ENCODE measurements around the gene ENO4.

Gene ENO4, protein sequence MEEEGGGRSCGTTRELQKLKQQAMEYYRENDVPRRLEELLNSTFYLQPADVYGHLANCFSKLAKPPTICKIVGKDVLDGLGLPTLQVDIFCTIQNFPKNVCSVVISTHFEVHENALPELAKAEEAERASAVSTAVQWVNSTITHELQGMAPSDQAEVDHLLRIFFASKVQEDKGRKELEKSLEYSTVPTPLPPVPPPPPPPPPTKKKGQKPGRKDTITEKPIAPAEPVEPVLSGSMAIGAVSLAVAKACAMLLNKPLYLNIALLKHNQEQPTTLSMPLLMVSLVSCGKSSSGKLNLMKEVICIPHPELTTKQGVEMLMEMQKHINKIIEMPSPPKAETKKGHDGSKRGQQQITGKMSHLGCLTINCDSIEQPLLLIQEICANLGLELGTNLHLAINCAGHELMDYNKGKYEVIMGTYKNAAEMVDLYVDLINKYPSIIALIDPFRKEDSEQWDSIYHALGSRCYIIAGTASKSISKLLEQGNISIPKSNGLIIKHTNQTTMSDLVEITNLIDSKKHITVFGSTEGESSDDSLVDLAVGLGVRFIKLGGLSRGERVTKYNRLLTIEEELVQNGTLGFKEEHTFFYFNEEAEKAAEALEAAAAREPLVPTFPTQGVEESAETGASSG

GRCh38 chr10:116849248-116850057 is at the start of gene ENO4:
Gene ENO4 (plus strand): TSS chr10:116849499. CDS start chr10:116849567, 68 bp downstream.
- no peak for DNase-seq (ENCODE audit: low spot score)

GRCh38 chr10:116800286-116800929 is 48.9 kb upstream of the ENO4 start:
- no peak for DNase-seq (ENCODE audit: low spot score)

DNA sequence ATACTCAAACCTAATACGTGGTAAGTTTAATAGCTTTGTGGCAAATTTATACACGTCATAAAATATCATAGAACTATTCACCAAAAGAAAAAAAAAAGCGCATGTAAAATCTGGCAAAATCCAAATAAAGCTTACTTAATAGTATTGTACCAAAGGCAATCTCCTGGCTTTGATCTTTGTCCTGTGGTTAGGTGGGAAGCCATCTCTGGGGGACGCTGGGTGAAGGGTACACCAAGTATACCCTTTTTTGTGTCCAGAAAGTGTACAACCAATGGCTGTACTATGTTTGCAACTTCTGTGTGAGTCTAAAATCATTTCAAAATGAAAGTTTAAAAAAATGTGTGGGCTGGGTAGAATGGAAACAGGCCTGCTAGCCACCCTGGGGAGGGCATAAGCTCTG is 47.6 kb upstream of the ENO4 start:
- no peak for DNase-seq (ENCODE audit: low spot score)

DNA sequence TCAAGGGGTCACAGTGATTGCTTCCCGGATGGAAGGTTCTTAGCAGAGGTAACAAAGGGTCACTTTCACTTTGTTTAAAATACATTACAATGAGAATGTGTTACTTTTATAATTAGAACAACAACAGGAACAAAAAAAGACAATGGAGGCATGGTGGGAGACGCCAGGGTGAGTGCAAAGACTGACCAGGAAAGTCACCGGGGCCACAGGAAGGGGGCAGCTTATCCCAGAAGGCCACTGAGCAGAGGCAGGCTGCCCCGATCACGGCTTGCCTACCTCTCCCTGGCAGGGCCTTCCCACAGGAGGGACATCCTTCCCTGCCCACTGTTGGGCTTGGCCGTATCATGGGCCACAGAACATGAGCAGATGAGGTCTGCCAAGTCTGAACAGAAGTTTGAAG is 46.8 kb upstream of the ENO4 start:
- DNase-seq (ENCODE audit: low spot score), result no peak

DNA sequence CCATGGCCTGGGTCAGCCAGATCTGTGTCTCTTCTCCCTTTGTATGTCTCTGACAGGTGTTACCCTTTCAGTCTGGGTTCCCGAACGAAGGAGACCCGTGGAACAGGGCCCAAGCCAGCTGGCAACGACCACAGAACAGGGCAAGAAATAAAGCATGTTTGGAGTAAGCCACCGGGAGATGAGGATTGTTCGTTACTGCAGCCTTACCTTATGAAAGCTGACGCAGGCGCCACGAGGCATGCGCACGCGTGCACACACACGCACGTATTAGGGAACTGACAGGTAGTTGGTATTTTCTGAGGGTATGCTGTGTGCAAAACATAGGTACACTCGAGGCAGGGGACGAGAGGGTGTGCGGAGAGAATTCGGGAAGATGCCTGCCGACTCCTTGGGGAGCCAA is 46.4 kb upstream of the ENO4 start:
- no peak for DNase-seq (ENCODE audit: low spot score)

DNA sequence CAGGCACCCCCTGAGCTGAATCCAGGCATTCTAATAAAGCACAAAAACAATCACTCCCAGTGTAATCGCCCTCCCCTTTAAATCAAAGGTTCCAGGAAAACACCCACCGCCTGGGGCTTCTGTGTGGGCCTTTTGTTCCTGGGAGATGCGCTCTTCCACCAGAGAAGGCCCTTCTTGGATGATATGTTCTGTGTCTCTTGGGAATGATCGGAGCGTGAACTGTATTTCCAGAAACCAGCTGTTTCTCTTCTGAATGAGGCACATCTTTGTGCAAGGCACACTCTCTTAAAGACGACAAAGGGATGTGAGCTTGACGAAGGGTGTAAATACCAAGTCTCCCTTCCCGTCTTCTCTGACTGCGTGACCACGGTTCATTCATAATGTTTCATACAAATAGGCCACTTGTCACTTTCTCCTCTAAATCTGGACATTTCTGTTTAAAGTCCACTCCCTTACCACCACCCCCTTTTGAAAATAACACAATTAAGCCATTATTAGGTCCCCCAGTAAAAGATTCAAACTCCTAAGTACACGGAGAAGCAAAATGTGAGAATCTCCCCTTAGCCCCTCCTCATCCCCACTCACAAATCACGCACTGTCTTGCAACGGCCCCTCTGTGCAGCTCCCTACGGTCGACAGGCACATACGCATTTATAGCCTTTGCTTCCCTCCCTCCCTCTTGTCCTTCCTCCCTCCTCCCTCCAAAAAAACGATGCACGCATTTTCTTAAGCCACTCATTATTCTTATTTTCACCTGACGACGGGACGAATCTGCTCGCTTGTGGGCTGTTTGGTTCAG is 45.6 kb upstream of the ENO4 start:
- no peak for DNase-seq (ENCODE audit: low spot score)

- no peak for DNase-seq (ENCODE audit: low spot score)
Observed at GRCh38 chr10:116808706-116809105, 40.6 kb upstream of the ENO4 start.

DNA sequence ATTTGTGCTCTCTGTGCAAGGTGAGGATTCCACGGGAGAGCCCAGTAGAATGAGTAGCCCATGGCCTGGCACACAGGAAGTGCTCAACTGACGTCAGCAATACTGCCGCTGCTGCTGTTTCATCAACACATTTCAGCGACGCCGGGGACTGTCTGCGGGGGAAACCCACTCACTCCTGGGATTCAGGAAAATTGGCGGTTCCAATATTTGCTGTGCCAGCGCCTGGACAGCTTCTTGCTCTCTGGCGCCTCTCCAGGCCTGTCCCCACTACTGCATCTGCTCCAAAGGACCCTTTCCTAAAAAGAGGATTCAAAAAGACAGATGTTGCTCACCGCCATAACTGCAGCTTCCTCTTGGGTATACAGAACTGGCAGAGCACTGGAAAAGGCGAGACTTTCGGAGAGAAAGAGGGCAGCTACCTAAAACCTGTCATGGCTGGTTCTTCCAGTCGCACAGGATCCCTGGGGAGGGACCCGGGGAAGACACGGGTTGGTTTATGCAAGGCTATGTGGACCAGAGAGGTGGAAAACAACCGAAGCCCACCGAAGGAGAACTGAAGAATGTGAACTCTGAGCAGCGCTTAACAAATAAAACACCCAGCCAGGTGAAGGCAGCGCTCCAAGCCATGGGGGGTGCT is 39.7 kb upstream of the ENO4 start:
- no peak for DNase-seq (ENCODE audit: low spot score)

GRCh38 chr10:116810120-116810500 is 39.2 kb upstream of the ENO4 start:
- DNase-seq (ENCODE audit: low spot score), result no peak

GRCh38 chr10:116810895-116811294 is 38.4 kb upstream of the ENO4 start:
- DNase-seq (ENCODE audit: low spot score), result no peak

- DNase-seq (ENCODE audit: low spot score), result no peak
Observed at GRCh38 chr10:116811691-116812090, 37.6 kb upstream of the ENO4 start.

GRCh38 chr10:116815641-116816415 is 33.5 kb upstream of the ENO4 start:
- DNase-seq (ENCODE audit: low spot score), result no peak

- DNase-seq (ENCODE audit: low spot score), result no peak
Observed at GRCh38 chr10:116817178-116817577, 32.1 kb upstream of the ENO4 start.

GRCh38 chr10:116817780-116818343 is 31.4 kb upstream of the ENO4 start:
- DNase-seq (ENCODE audit: low spot score), result no peak

DNA sequence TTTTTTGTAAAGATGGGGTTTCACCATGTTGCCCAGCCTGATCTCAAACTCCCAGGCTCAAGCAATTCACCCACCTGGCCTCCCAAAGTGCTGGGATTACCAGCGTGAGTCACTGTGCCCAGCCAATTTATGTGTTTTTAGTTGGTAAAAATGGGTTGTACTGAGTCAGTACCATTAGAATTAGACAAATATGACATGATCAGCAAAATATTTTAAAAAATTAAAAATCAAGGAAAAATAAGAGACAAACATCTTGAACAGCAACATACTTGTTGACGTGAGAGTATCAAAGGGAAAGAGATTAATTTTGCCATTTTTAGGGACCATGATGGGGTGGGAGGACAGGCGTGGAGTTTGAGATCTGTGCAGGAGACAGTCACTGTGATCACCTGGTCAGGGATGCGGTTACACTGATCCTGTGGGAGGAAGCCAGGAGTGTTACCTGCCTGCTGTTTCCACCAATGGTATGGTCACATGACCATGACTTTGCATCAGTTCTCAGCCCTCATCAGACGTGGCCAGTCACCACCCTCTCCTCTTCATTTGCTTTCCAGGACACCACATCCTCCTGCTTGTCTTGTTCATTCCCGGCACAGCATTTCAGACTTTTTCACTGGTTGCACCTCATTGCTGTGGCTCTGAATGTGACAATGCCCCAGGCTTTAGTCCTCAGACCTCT is 29.2 kb upstream of the ENO4 start:
- no peak for DNase-seq (ENCODE audit: low spot score)

DNA sequence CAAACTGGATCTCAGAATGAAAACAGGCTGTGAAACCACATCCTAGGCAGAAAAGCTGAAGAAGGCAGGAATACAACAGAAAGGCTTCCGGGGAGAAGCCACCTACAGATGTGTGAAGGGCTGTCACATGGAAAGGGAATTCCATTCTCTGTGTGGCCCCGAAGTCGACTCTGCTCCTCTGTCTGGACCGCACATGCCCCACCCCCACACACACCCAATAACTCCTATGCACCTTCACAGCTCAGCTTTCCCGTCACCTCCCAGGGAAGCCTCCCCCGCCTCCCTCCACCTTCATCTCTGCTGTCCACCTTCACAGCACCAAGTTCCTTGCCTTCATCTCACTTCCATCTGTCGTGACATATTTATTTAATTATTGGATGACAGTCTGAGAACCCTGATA is 23.4 kb upstream of the ENO4 start:
- DNase-seq (ENCODE audit: low spot score), result no peak

- DNase-seq (ENCODE audit: low spot score), result no peak
Observed at GRCh38 chr10:116826803-116827202, 22.5 kb upstream of the ENO4 start.

- DNase-seq (ENCODE audit: low spot score), result no peak
Observed at GRCh38 chr10:116827214-116827671, 22.1 kb upstream of the ENO4 start.

DNA sequence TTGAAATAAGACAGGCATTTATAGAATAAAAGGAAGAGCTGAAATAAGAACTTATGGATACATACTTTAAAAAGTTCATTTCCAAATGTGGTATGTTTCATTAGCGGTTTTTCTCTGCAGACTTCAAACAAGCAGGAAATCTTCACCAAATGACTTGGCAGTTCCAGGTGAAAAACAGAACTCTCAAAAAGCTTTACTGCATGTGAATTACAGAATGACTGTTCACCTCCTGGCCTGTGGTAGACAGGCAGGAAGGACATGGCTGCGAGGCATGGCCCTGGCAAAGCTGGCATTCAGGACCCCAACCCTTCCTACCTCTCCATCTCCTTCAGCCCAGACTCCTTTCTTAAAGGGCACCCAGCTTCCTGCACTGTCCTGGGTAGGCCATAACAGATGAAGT is 21.2 kb upstream of the ENO4 start:
- DNase-seq (ENCODE audit: low spot score), result no peak
